MCF 10A (cell line): ENCODE measurements around the gene SPOCK1. TPM values are rescaled to one million over a fixed set of nuclear protein-coding genes. Genes with fewer than 3 reads are reported as not detected.

Experiments used
- BruUV-seq: library from RNA; stranded (reverse); fragments of 400-500 nt; replicated peaks from 2 replicates; lab custom pipeline; 2021; lab: Mats Ljungman, UMichigan
- CTCF ChIA-PET: fragments of 300-600 bp; sonication (Branson Sonifier 250); formaldehyde crosslinking; extraction: SDS; loops from one replicate; lab custom pipeline; 2021; ENCODE audit warnings: antibody characterized with exemption, inconsistent platforms; lab: Yijun Ruan, JAX
- POLR2A ChIA-PET: fragments of 300-600, 350-650 bp; sonication (Branson Sonifier 250); formaldehyde crosslinking; extraction: SDS; loops from one replicate; lab custom pipeline; 2020; ENCODE audit warnings: antibody characterized with exemption, inconsistent platforms; lab: Yijun Ruan, JAX
- DNase-seq: peaks from one replicate; pipeline ENCODE4 v3.0.0-alpha.2; 2018; ENCODE audit not compliant: unreplicated experiment
- H3K27ac Mint-ChIP-seq: one replicate; pipeline ENCODE4 v1.8.0; 2022; ENCODE audit warnings: mild to moderate bottlenecking, low read depth, mixed read lengths; ENCODE audit not compliant: unreplicated experiment
- H3K27me3 Mint-ChIP-seq: one replicate; pipeline ENCODE4 v1.8.0; 2022; ENCODE audit warnings: mixed read lengths; ENCODE audit not compliant: insufficient read depth, unreplicated experiment
- H3K36me3 Mint-ChIP-seq: one replicate; pipeline ENCODE4 v1.8.0; 2022; ENCODE audit warnings: mild to moderate bottlenecking, moderate library complexity, mixed read lengths; ENCODE audit not compliant: insufficient read depth, unreplicated experiment
- H3K4me1 Mint-ChIP-seq: one replicate; pipeline ENCODE4 v1.8.0; 2022; ENCODE audit warnings: mixed read lengths; ENCODE audit not compliant: insufficient read depth, unreplicated experiment
- H3K4me3 Mint-ChIP-seq: one replicate; pipeline ENCODE4 v1.8.0; 2022; ENCODE audit warnings: mild to moderate bottlenecking, moderate library complexity, mixed read lengths; ENCODE audit not compliant: unreplicated experiment
- H3K9me3 Mint-ChIP-seq: one replicate; pipeline ENCODE4 v1.8.0; 2022; ENCODE audit warnings: mixed read lengths; ENCODE audit not compliant: unreplicated experiment
- intact Hi-C: fragments of 100-400 bp; cut with micrococcal nuclease; formaldehyde crosslinking; loops from 2 replicates; pipeline ENCODE4 v1.14.1; 2022
- total RNA-seq: library from RNA; stranded (reverse); gene quantifications from 2 replicates; pipeline ENCODE4 v1.2.3, GENCODE V29; 2022
- TF ChIP-seq, protein P1 (sequence below): fragments of 200-600 bp; IDR thresholded peaks from one replicate; pipeline ENCODE4 v1.8.0; 2022; ENCODE audit warnings: antibody characterized with exemption, mild to moderate bottlenecking; ENCODE audit not compliant: unreplicated experiment

SPOCK1 gene
- total RNA-seq, 1 experiment from 2014 or later: 34.3 TPM

DNA sequence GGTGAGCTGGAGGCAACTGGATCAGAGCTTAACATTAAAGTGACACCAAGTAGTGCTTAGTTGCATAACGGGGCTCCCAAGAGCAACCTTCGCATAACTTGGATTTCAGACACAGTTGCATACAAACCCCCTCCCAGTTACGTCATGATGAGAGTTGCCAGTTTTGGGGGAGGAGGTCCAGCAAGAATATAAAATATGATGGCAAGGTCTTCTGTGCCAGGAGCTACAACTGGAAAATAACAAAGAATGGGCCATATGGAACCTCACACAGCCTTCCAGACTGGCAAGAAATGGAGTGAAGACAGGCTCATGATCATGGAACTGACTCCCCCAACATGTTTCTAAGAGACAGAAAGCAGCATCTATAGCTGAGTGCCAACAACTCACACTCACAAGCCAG lies 8.5 kb downstream of the SPOCK1 start:
- POLR2A ChIA-PET: no interaction called here
- CTCF ChIA-PET: interaction anchor here (0.5 to 5.2 kb wide), 11 partner anchors 8 to 252 kb away, joined by 3 to 64 read pairs (median 4); partner anchors contain the start of gene SPOCK1
- DNase-seq: no peak
- H3K27me3 Mint-ChIP-seq: no peaks in the 10 kb centered on the region
- H3K36me3 Mint-ChIP-seq: no peaks in the 10 kb centered on the region
- TF ChIP-seq, protein P1, sequence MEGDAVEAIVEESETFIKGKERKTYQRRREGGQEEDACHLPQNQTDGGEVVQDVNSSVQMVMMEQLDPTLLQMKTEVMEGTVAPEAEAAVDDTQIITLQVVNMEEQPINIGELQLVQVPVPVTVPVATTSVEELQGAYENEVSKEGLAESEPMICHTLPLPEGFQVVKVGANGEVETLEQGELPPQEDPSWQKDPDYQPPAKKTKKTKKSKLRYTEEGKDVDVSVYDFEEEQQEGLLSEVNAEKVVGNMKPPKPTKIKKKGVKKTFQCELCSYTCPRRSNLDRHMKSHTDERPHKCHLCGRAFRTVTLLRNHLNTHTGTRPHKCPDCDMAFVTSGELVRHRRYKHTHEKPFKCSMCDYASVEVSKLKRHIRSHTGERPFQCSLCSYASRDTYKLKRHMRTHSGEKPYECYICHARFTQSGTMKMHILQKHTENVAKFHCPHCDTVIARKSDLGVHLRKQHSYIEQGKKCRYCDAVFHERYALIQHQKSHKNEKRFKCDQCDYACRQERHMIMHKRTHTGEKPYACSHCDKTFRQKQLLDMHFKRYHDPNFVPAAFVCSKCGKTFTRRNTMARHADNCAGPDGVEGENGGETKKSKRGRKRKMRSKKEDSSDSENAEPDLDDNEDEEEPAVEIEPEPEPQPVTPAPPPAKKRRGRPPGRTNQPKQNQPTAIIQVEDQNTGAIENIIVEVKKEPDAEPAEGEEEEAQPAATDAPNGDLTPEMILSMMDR: no peak
- no TSS peak for BruUV-seq
- no peak overlapping the region for H3K27ac Mint-ChIP-seq
- no peak overlapping the region for H3K4me3 Mint-ChIP-seq
- peaks cover 14% of the 10 kb centered on the region for H3K4me1 Mint-ChIP-seq
- intact Hi-C loops: loop anchor here (10.0 kb wide), 1 partner anchor 416 kb away; no protein-coding TSS in a partner anchor
- H3K9me3 Mint-ChIP-seq: no peaks in the 10 kb centered on the region

DNA sequence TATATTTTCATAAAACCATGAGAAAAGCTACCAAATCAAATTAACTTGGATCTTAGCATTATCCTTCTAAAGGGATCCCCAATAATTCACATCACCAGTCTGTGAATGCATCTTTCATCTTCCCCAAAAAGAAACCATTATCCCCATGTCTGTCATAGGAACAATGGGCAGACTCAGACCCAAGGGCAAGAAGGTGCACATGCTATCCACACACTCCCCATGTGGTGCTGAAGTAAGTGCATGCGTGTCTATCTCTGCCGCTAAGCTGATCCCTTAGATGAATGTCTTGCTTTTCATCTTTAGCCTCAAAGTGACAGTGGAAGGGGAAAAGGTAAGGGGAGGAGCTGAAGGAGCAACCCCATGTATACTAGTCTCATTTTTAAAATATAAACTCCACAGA lies 10.2 kb downstream of the SPOCK1 start:
- ChIA-PET POLR2A (no interaction called here), CTCF (interaction anchor here (0.6 to 5.2 kb wide), 3 partner anchors 10 to 912 kb away, joined by 5 to 64 read pairs (median 16); partner anchors contain the start of gene SPOCK1)
- peaks cover 14% of the 10 kb centered on the region for H3K4me1 Mint-ChIP-seq
- no peak overlapping the region for H3K27ac Mint-ChIP-seq
- no TSS peak for BruUV-seq
- H3K4me3 Mint-ChIP-seq: no peak overlapping the region
- no peaks in the 10 kb centered on the region for H3K36me3 Mint-ChIP-seq
- intact Hi-C loops: no loop called here
- H3K9me3 Mint-ChIP-seq: no peaks in the 10 kb centered on the region
- no peaks in the 10 kb centered on the region for H3K27me3 Mint-ChIP-seq
- TF ChIP-seq, protein P1: no peak
- no peak for DNase-seq

DNA sequence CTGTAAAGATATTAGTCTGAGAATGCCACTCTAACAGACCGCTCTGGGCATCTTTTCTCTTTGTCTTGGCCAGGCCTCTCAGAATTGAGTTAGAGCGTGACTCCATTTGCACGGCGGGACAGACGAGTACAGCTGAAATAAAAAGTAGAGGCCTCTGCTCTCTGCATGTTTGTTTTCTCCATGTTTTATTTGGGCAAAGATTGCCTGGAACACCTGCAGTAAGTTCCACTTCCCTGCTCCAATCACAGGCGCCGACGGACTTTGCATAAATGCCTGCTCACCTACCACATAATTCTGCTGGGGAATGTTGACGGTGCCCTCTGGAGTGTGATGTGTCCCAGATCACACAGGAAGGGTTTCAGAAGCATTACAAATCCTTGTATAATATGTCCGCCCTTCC lies 10.6 kb downstream of the SPOCK1 start:
- TF ChIP-seq, protein P1: no peak
- Mint-ChIP-seq H3K4me3 (no peak overlapping the region), H3K9me3 (no peaks in the 10 kb centered on the region), H3K27ac (no peak overlapping the region), H3K4me1 (peaks cover 14% of the 10 kb centered on the region), H3K36me3 (no peaks in the 10 kb centered on the region), H3K27me3 (no peaks in the 10 kb centered on the region)
- CTCF ChIA-PET: interaction anchor here (2.7 to 5.2 kb wide), 2 partner anchors 10 to 169 kb away, joined by 16 to 64 read pairs; partner anchors contain the start of gene SPOCK1
- intact Hi-C loops: no loop called here
- BruUV-seq: no TSS peak
- POLR2A ChIA-PET: no interaction called here
- DNase-seq: no peak

DNA sequence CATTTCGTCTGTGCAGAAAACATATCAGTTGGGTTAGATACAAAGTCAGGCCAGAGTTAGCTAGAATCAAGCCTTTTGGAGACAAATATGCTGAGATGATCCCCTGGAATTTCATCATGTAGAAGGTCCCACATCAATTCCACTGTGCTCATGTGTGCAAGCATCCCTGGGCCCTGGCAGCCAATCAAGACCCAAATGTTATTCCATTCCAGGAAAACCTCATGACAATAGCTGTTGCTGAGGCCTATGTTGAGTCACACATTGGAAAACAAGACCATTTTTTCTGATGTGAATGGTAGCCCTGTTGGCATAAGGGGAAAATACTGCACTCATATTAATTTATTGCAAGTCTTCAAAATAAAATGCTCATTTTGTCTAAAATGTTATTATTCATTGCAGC lies 11.5 kb downstream of the SPOCK1 start:
- Mint-ChIP-seq H3K9me3 (no peaks in the 10 kb centered on the region), H3K4me1 (peaks cover 14% of the 10 kb centered on the region), H3K4me3 (no peak overlapping the region), H3K36me3 (no peaks in the 10 kb centered on the region), H3K27me3 (no peaks in the 10 kb centered on the region), H3K27ac (no peak overlapping the region)
- BruUV-seq: no TSS peak
- DNase-seq: peak; percentile 40
- TF ChIP-seq, protein P1: no peak
- intact Hi-C loops: no loop called here
- POLR2A ChIA-PET: no interaction called here
- CTCF ChIA-PET: interaction anchor here (0.5 to 5.2 kb wide), 3 partner anchors 131 to 168 kb away, joined by 3 to 64 read pairs (median 3); no protein-coding TSS in a partner anchor
